K562 (cell line): ENCODE data around the gene RTL10. TPM values are rescaled to one million over a fixed set of nuclear protein-coding genes. Genes with fewer than 3 reads are reported as not detected.

Source experiments
- ATF2 ChIP-seq: sonication (generic); formaldehyde crosslinking; IDR thresholded peaks from 2 replicates; pipeline ENCODE4 v1.8.1; 2022; ENCODE audit warnings: missing genetic modification reagents
- CCAR2 ChIP-seq: fragments of 200-400 bp; formaldehyde crosslinking; IDR thresholded peaks from 2 replicates; pipeline ENCODE4 v1.6.1; 2017; ENCODE audit warnings: mild to moderate bottlenecking, low read depth, low read length
- ESRRA ChIP-seq: fragments of 450-650 bp; IDR thresholded peaks from 2 replicates; pipeline ENCODE4 v1.6.1; 2014; ENCODE audit warnings: low read depth, mild to moderate bottlenecking, moderate library complexity, borderline replicate concordance
- GABPB2 ChIP-seq: fragments of 250-450 bp; sonication (Bioruptor Pico); conservative IDR thresholded peaks from 2 replicates; pipeline ENCODE4 v1.5.1; 2021; ENCODE audit warnings: mild to moderate bottlenecking
- HDAC8 ChIP-seq: fragments of 450-650 bp; IDR thresholded peaks from 2 replicates; pipeline ENCODE4 v1.6.1; 2016; ENCODE audit warnings: mild to moderate bottlenecking, missing genetic modification characterization, moderate library complexity, missing compliant biosample characterization
- HNRNPK ChIP-seq: fragments of 200-400 bp; formaldehyde crosslinking; IDR thresholded peaks from one replicate; pipeline ENCODE4 v1.6.1; 2018; ENCODE audit warnings: mild to moderate bottlenecking, low read depth, low read length; ENCODE audit not compliant: poor library complexity, severe bottlenecking
- KDM4B ChIP-seq, 2 experiments: fragments of 450-650 bp in 1 of 2; sonication (generic) in 1 of 2; IDR thresholded peaks; 2 replicates each; pipeline ENCODE4 v1.6.1; 2016 to 2017; ENCODE audit warnings: borderline replicate concordance in 2 of 2, antibody characterized with exemption in 1 of 2, low read depth in 1 of 2, mild to moderate bottlenecking in 1 of 2
- KLF1 ChIP-seq: fragments of 450-650 bp; IDR thresholded peaks from 2 replicates; pipeline ENCODE4 v1.6.1; 2016; ENCODE audit warnings: missing genetic modification characterization, missing compliant biosample characterization
- MYC ChIP-seq, 2 experiments: fragments of 250-450 bp in 1 of 2; sonication (Bioruptor Pico) in 1 of 2; IDR thresholded peaks; 2 replicates each; pipeline versions ENCODE4 v1.5.1 to v1.6.1; 2012 to 2021; ENCODE audit warnings: low read depth in 2 of 2, borderline replicate concordance in 1 of 2, improper control_type of control experiment in 1 of 2, low read length in 1 of 2, mild to moderate bottlenecking in 1 of 2, moderate library complexity in 1 of 2
- NR2C2 ChIP-seq, 2 experiments: fragments of 200-800 bp in 1 of 2; sonication (Bioruptor generic) in 1 of 2; sonication (generic) in 1 of 2; formaldehyde crosslinking in 1 of 2; IDR thresholded peaks; 2 replicates each; pipeline versions ENCODE4 v1.6.1 to v1.8.0; 2016 to 2022; ENCODE audit warnings: mild to moderate bottlenecking in 1 of 2, missing compliant biosample characterization in 1 of 2, missing genetic modification characterization in 1 of 2, missing genetic modification reagents in 1 of 2
- TARDBP ChIP-seq: fragments of 450-650 bp; IDR thresholded peaks from 2 replicates; pipeline ENCODE4 v1.6.1; 2016
- ZC3H11A ChIP-seq: IDR thresholded peaks from 2 replicates; pipeline ENCODE4 v1.6.1; 2012; ENCODE audit warnings: low read depth, low read length, improper control_type of control experiment
- ZNF124 ChIP-seq: sonication (generic); formaldehyde crosslinking; IDR thresholded peaks from 2 replicates; pipeline ENCODE4 v1.8.1; 2022; ENCODE audit warnings: missing genetic modification reagents
- ZNF277 ChIP-seq: fragments of 250-450 bp; sonication (Bioruptor Pico); IDR thresholded peaks from 2 replicates; pipeline ENCODE4 v1.8.0; 2022; ENCODE audit warnings: inconsistent platforms, mild to moderate bottlenecking, moderate library complexity, borderline replicate concordance
- ZNF347 ChIP-seq: fragments of 450-650 bp; formaldehyde crosslinking; IDR thresholded peaks from 2 replicates; pipeline ENCODE4 v1.4.0; 2020; ENCODE audit warnings: low read depth, mild to moderate bottlenecking, moderate library complexity
- ZNF449 ChIP-seq: fragments of 250-450 bp; sonication (Bioruptor Pico); IDR thresholded peaks from 2 replicates; pipeline ENCODE4 v1.8.0; 2022; ENCODE audit warnings: moderate library complexity, mild to moderate bottlenecking, inconsistent platforms
- ZNF780A ChIP-seq: fragments of 250-450 bp; sonication (Bioruptor Pico); IDR thresholded peaks from 2 replicates; pipeline ENCODE4 v1.5.0; 2021; ENCODE audit warnings: mild to moderate bottlenecking
- ZSCAN29 ChIP-seq: fragments of 450-650 bp; IDR thresholded peaks from 2 replicates; pipeline ENCODE4 v1.6.1; 2017
- polyA plus RNA-seq, 8 experiments: library from polyadenylated mRNA; depleted of rRNA in 4 of 8; stranded (reverse) in 5 of 8; unstranded in 3 of 8; fragments of >200 nt; fragmentation: Nextera tagmentation in 2 of 8; fragmentation: Illumina TruSeq in 1 of 8; extraction: Ambion mirVana in 2 of 8; extraction: Trizol in 1 of 8; gene quantifications; 2 replicates each; pipeline versions ENCODE4 v1.2.1 to v1.2.3, GENCODE V29; 2011 to 2014; ENCODE audit warnings: inconsistent platforms in 1 of 8, missing spikeins in 1 of 8
- total RNA-seq, 7 experiments: library from RNA; depleted of rRNA in 6 of 7; stranded (reverse); fragments of >200 nt in 6 of 7; fragmentation: Illumina TruSeq in 2 of 7; extraction: Trizol in 2 of 7; gene quantifications; 2 replicates each; pipeline versions ENCODE4 v1.2.1 to v1.2.3, GENCODE V29; 2011 to 2021; ENCODE audit warnings: low replicate concordance in 1 of 7
- TF ChIP-seq, protein P1 (sequence below): fragments of 250-450 bp; sonication (Bioruptor Pico); IDR thresholded peaks from 2 replicates; pipeline ENCODE4 v1.4.0; 2020; ENCODE audit warnings: mild to moderate bottlenecking, moderate library complexity, borderline replicate concordance
- TF ChIP-seq, protein P2 (sequence below): fragments of 250-450 bp; sonication (Bioruptor Pico); IDR thresholded peaks from 2 replicates; pipeline ENCODE4 v1.8.0; 2021; ENCODE audit warnings: mild to moderate bottlenecking, moderate library complexity

Gene RTL10
- total and polyA plus RNA-seq, 9 of the 15 experiments (the other 6 are each of a cell fraction or from before 2014, with no cell fraction given) = 19.8 to 75.5 (median 32.5) TPM

DNA sequence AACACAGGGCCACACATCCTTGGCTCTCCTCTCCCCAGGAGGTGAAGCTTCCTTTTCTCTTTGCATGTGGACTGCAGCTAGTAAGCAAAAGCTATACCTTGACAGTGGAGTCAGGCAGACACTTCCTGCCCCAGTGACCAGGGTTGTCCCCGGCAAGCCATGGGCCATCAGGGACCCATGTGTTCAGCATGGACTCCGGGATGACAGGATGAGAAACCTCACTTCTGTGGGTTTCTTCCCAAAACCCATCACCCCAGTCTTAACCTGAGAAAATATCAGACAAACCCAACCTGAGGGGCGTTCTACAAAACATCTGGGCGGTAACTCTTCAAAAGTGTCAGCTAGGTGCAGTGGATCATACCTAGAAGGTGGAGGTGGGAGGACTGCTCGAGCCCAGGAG lies 40.2 kb downstream of the RTL10 start (continued):
- TF ChIP-seq, protein P1, sequence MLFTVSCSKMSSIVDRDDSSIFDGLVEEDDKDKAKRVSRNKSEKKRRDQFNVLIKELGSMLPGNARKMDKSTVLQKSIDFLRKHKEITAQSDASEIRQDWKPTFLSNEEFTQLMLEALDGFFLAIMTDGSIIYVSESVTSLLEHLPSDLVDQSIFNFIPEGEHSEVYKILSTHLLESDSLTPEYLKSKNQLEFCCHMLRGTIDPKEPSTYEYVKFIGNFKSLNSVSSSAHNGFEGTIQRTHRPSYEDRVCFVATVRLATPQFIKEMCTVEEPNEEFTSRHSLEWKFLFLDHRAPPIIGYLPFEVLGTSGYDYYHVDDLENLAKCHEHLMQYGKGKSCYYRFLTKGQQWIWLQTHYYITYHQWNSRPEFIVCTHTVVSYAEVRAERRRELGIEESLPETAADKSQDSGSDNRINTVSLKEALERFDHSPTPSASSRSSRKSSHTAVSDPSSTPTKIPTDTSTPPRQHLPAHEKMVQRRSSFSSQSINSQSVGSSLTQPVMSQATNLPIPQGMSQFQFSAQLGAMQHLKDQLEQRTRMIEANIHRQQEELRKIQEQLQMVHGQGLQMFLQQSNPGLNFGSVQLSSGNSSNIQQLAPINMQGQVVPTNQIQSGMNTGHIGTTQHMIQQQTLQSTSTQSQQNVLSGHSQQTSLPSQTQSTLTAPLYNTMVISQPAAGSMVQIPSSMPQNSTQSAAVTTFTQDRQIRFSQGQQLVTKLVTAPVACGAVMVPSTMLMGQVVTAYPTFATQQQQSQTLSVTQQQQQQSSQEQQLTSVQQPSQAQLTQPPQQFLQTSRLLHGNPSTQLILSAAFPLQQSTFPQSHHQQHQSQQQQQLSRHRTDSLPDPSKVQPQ (CRISPR knock-in tag) = 0 out of 2 replicates have a peak, but pooled peaks have one; percentile 54
- TF ChIP-seq HDAC8 (no peak), ZNF347 (0 out of 2 replicates have a peak, but pooled peaks have one; percentile 54), ZSCAN29 (0 out of 2 replicates have a peak, but pooled peaks have one; percentile 6), ZNF449 (CRISPR knock-in tag) (no peak), TARDBP (no peak), KDM4B (IDR thresholded peaks at IDR 0.05; ENCODE audit: borderline replicate concordance in 2 of 2, low read depth in 1 of 2) (no peak), KLF1 (tag) (no peak), ZNF277 (CRISPR knock-in tag) (no peak), GABPB2 (CRISPR knock-in tag) (no peak), NR2C2 (CRISPR knock-in tag; IDR thresholded peaks at IDR 0.05) (no peak), NR2C2 (tag; IDR thresholded peaks at IDR 0.05) (no peak), ZNF124 (no peak), CCAR2 (no peak), ESRRA (no peak), HNRNPK (no peak), MYC (IDR thresholded peaks at IDR 0.05; ENCODE audit: low read depth, low read length) (no peak), MYC (CRISPR knock-in tag; IDR thresholded peaks at IDR 0.05; ENCODE audit: borderline replicate concordance, low read depth) (peak; percentile 4; the same call in 1 of the 2 replicates), ATF2 (CRISPR knock-in tag) (no peak), ZNF780A (CRISPR knock-in tag) (no peak), ZC3H11A (no peak)
- TF ChIP-seq, protein P2, sequence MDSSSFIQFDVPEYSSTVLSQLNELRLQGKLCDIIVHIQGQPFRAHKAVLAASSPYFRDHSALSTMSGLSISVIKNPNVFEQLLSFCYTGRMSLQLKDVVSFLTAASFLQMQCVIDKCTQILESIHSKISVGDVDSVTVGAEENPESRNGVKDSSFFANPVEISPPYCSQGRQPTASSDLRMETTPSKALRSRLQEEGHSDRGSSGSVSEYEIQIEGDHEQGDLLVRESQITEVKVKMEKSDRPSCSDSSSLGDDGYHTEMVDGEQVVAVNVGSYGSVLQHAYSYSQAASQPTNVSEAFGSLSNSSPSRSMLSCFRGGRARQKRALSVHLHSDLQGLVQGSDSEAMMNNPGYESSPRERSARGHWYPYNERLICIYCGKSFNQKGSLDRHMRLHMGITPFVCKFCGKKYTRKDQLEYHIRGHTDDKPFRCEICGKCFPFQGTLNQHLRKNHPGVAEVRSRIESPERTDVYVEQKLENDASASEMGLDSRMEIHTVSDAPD = no peak
